ENCODE results near the gene ZNF664.

GRCh38 chr12:124030510-124030909 lies 57.5 kb downstream of the ZNF664 start:
- no peak for TF ChIP-seq CTCF (IDR thresholded peaks at IDR 0.05)
- no peak for TF ChIP-seq POLR2A (IDR thresholded peaks at IDR 0.05)
